H1 (cell line): ENCODE measurements around the gene CRK.

ENCODE experiments used
- EZH2 ChIP-seq: fragments of 200-600 bp; sonication (generic); IDR thresholded peaks from 2 replicates; pipeline ENCODE4 v1.7.1; 2012; ENCODE audit warnings: low read depth, mild to moderate bottlenecking, moderate library complexity, low read length, inconsistent platforms; ENCODE audit not compliant: severe bottlenecking
- GTF2F1 ChIP-seq: IDR thresholded peaks from 2 replicates; pipeline ENCODE4 v1.6.1; 2012; ENCODE audit warnings: low read depth, low read length, improper control_type of control experiment, borderline replicate concordance
- POLR2A ChIP-seq, 2 experiments: IDR thresholded peaks; 1 replicate in 1 of 2; 2 replicates in 1 of 2; pipeline ENCODE4 v1.6.1; 2011; ENCODE audit warnings: low read depth in 2 of 2, low read length in 2 of 2, mild to moderate bottlenecking in 2 of 2; ENCODE audit errors: control extremely low read depth in 1 of 2
- RFX5 ChIP-seq: IDR thresholded peaks from 2 replicates; pipeline ENCODE4 v1.6.1; 2011; ENCODE audit warnings: low read depth, low read length, improper control_type of control experiment, borderline replicate concordance
- SIX5 ChIP-seq: IDR thresholded peaks from 2 replicates; pipeline ENCODE4 v1.6.1; 2011; ENCODE audit warnings: mild to moderate bottlenecking, low read depth, low read length
- TAF1 ChIP-seq: IDR thresholded peaks from 2 replicates; pipeline ENCODE4 v1.6.1; 2011; ENCODE audit warnings: mild to moderate bottlenecking, low read depth, low read length
- TF ChIP-seq, protein P1 (sequence below), 3 experiments: IDR thresholded peaks; 1 replicate in 2 of 3; 2 replicates in 1 of 3; pipeline versions ENCODE4 v1.5.1 to v1.6.1; 2011; ENCODE audit warnings: low read length in 3 of 3, mild to moderate bottlenecking in 3 of 3, inconsistent platforms in 2 of 3, low read depth in 1 of 3, moderate library complexity in 1 of 3; ENCODE audit not compliant: insufficient read depth in 1 of 3; ENCODE audit errors: control extremely low read depth in 1 of 3
- TF ChIP-seq, protein P2 (sequence below): IDR thresholded peaks from 2 replicates; pipeline ENCODE4 v1.6.1; 2012; ENCODE audit warnings: low read length, inconsistent platforms

DNA sequence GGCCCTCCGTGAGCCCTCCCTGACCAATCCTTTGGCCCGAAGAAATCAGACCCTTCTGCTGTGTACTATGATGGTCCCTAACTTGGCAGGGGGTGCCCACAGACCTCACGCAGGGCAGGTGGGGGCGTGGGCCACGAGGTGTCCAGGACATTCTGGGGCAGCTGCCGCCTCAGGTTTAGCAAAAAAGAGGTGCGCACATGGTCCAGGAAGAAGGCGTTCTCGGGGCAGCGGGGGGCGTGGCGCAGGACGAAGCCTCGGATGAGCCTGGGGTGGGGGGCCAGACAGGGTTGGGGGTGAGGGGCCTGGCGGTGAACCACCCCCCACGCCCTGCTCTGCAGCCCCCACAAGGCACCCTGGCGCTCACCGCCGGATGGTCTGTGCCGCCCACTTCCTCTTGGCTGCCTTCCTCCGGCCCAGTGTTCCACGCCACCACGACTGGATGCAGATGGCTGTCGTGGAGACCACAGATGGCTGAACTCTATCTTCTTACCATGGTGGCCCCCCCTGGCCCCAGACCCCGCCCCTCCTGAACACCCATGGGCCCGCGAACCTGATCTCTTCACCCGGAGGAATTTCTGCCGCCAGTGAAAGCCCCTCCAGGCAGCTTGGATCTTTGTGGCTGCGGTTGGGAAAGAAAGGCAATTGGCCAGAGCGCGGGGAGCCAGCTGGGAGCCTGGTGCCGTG is 14.2 kb upstream of the CRK start:
- TF ChIP-seq, protein P1, sequence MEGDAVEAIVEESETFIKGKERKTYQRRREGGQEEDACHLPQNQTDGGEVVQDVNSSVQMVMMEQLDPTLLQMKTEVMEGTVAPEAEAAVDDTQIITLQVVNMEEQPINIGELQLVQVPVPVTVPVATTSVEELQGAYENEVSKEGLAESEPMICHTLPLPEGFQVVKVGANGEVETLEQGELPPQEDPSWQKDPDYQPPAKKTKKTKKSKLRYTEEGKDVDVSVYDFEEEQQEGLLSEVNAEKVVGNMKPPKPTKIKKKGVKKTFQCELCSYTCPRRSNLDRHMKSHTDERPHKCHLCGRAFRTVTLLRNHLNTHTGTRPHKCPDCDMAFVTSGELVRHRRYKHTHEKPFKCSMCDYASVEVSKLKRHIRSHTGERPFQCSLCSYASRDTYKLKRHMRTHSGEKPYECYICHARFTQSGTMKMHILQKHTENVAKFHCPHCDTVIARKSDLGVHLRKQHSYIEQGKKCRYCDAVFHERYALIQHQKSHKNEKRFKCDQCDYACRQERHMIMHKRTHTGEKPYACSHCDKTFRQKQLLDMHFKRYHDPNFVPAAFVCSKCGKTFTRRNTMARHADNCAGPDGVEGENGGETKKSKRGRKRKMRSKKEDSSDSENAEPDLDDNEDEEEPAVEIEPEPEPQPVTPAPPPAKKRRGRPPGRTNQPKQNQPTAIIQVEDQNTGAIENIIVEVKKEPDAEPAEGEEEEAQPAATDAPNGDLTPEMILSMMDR (IDR thresholded peaks at IDR 0.05; ENCODE audit: control extremely low read depth in 1 of 3, insufficient read depth in 1 of 3, low read depth in 1 of 3, low read length in 3 of 3) = no peak
- TF ChIP-seq TAF1 (no peak), GTF2F1 (no peak), SIX5 (no peak), RFX5 (no peak), POLR2A (IDR thresholded peaks at IDR 0.05; ENCODE audit: control extremely low read depth in 1 of 2, low read depth in 2 of 2, low read length in 2 of 2) (no peak), EZH2 (no peak)
- TF ChIP-seq, protein P2, sequence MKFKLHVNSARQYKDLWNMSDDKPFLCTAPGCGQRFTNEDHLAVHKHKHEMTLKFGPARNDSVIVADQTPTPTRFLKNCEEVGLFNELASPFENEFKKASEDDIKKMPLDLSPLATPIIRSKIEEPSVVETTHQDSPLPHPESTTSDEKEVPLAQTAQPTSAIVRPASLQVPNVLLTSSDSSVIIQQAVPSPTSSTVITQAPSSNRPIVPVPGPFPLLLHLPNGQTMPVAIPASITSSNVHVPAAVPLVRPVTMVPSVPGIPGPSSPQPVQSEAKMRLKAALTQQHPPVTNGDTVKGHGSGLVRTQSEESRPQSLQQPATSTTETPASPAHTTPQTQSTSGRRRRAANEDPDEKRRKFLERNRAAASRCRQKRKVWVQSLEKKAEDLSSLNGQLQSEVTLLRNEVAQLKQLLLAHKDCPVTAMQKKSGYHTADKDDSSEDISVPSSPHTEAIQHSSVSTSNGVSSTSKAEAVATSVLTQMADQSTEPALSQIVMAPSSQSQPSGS = no peak
